Gastroesophageal sphincter (tissue), 4 donors: ENCODE results near the gene ZNF274. TPM values are rescaled to one million over a fixed set of nuclear protein-coding genes. Genes with fewer than 3 reads are reported as not detected.
"Not testable (repeated sequence)": the region's sequence is repeated elsewhere in the genome, so short reads cannot be mapped to it uniquely, and the experiment has no call there.

Experiments
- ATAC-seq: fragments of 150-250 bp; one replicate; pipeline ENCODE4 v1.9.1; 2016; ENCODE audit warnings: mild to moderate bottlenecking, moderate library complexity
- H3K27ac ChIP-seq, 4 donors: fragments of 200-600 bp; sonication (generic) in 3 of 4; 1 replicate in 3 of 4; 2 replicates in 1 of 4; pipeline ENCODE4 v1.5.1; 2016 to 2019
- H3K27me3 ChIP-seq: fragments of 200-600 bp; sonication (generic); one replicate; pipeline ENCODE4 v1.5.1; 2019
- H3K36me3 ChIP-seq, 2 donors: fragments of 200-600 bp; sonication (generic); one replicate each; pipeline ENCODE4 v1.5.1; 2019; ENCODE audit warnings: control low read depth in 1 of 2
- H3K4me1 ChIP-seq, 3 donors: fragments of 200-600 bp; sonication (generic); 1 replicate in 2 of 3; 2 replicates in 1 of 3; pipeline ENCODE4 v1.5.1; 2016 to 2019; ENCODE audit warnings: control low read depth in 2 of 3
- H3K4me3 ChIP-seq, 2 donors: fragments of 200-600 bp; sonication (generic); one replicate each; pipeline ENCODE4 v1.5.1; 2019; ENCODE audit warnings: mild to moderate bottlenecking in 1 of 2, moderate library complexity in 1 of 2
- H3K9me3 ChIP-seq, 3 donors: fragments of 200-600 bp; sonication (generic); one replicate each; pipeline ENCODE4 v1.5.1; 2017 to 2019; ENCODE audit warnings: control low read depth in 2 of 3
- EP300 ChIP-seq: sonication (generic); formaldehyde crosslinking; IDR thresholded peaks from one replicate; pipeline ENCODE4 v1.6.1; 2017; ENCODE audit warnings: antibody characterized with exemption, mild to moderate bottlenecking
- POLR2A ChIP-seq, 2 donors: fragments of 450-650 bp; IDR thresholded peaks; one replicate each; pipeline ENCODE4 v1.6.1; 2017; ENCODE audit warnings: antibody characterized with exemption in 2 of 2, mild to moderate bottlenecking in 2 of 2, moderate library complexity in 1 of 2
- POLR2AphosphoS5 ChIP-seq: sonication (generic); formaldehyde crosslinking; IDR thresholded peaks from one replicate; pipeline ENCODE4 v1.6.1; 2017; ENCODE audit warnings: antibody characterized with exemption
- WGBS, 2 donors: methylation state at CpG; one replicate each; pipeline ENCODE4 v1.1.5; 2018; ENCODE audit warnings: low coverage in 1 of 2; 5-methylcytosine and 5-hydroxymethylcytosine counted together
- total RNA-seq, 4 donors: library from RNA; depleted of rRNA; stranded (reverse); fragments of >200 nt; gene quantifications; one replicate each; pipeline ENCODE4 v1.1.0, GENCODE V29; 2016
- TF ChIP-seq, protein P1 (sequence below), 4 experiments: fragments of 200-600 bp in 2 of 4; fragments of 450-650 bp in 2 of 4; sonication (generic) in 1 of 4; IDR thresholded peaks; one replicate each; pipeline ENCODE4 v1.5.1; 2017 to 2019; ENCODE audit warnings: antibody characterized with exemption in 4 of 4, mild to moderate bottlenecking in 2 of 4, moderate library complexity in 2 of 4

ZNF274 gene
- total RNA-seq = 10 to 100 TPM; 17.0 to 23.5 (median 18.6) TPM

DNA sequence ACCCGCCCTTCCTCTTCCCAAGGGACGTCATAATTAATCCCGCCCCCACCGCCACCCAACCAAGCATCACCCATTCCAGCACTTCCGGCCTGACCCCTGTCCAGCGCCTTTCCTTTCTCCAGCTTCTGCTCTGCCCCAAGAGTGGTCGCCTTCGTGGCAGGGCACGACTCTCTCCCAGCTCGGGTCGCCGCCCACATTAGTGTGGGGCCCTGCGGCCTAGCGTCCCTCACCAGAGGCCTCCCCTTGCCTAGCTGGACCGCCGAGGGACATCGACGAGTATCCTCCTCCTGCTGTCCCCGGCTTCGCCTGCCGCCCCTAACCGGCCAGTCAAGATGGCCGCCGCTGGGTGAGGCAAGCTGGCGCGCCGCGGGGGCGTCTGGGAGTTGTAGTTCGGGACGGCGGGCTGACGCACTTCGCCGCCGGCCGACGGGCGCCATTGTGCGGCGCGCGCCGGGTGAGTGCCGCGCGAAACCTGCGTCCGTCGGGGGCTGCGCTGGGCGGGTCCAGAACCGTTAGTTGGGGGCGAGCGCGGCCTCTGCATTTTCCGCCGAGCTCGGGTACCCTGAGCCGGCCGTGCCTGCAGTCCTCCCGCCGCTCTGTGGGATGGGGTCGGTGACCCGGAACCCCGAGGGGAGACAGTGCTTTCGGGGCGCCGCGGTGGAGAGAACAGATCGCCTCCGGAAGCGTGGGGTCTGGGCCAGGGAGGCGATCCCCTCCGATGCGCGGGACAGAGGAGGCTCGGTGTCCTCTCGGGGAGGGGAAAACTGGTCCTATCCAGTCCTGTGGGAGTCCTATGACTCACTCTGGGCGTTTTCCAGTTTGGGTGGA lies at the start of gene ZNF274:
ZNF274 (plus strand) TSS at position 73 of the 828 bp plus-strand sequence. CDS start 905 bp downstream, outside the sequence.
- 0% methylated on average over 10 of the region's 80 CpGs; no CpG with 5 or more reads in 1 of the 2 donors for WGBS, 2 donors
- peak; percentile 61 for TF ChIP-seq POLR2AphosphoS5
- no peak for TF ChIP-seq EP300
- TF ChIP-seq, protein P1, sequence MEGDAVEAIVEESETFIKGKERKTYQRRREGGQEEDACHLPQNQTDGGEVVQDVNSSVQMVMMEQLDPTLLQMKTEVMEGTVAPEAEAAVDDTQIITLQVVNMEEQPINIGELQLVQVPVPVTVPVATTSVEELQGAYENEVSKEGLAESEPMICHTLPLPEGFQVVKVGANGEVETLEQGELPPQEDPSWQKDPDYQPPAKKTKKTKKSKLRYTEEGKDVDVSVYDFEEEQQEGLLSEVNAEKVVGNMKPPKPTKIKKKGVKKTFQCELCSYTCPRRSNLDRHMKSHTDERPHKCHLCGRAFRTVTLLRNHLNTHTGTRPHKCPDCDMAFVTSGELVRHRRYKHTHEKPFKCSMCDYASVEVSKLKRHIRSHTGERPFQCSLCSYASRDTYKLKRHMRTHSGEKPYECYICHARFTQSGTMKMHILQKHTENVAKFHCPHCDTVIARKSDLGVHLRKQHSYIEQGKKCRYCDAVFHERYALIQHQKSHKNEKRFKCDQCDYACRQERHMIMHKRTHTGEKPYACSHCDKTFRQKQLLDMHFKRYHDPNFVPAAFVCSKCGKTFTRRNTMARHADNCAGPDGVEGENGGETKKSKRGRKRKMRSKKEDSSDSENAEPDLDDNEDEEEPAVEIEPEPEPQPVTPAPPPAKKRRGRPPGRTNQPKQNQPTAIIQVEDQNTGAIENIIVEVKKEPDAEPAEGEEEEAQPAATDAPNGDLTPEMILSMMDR (IDR thresholded peaks at IDR 0.05) = no peak
- TF ChIP-seq POLR2A (IDR thresholded peaks at IDR 0.05) = peak; percentile 75 to 90
- H3K9me3 ChIP-seq = peaks cover 0 to 100% (median 16%) of the 10 kb centered on the region in 3 donors
- peak within 1 kb of the TSS; percentile 70 to 98 (median 96) for H3K27ac ChIP-seq
- H3K27me3 ChIP-seq = no peaks in the 10 kb centered on the region
- H3K4me3 ChIP-seq = peak within 1 kb of the TSS; percentile 40 to 91
- ATAC-seq = peak; percentile 98
- H3K4me1 ChIP-seq = peaks cover 0 to 21% (median 0%) of the 10 kb centered on the region in 3 donors
- peaks cover 0 to 74% of the 10 kb centered on the region in 2 donors for H3K36me3 ChIP-seq

DNA sequence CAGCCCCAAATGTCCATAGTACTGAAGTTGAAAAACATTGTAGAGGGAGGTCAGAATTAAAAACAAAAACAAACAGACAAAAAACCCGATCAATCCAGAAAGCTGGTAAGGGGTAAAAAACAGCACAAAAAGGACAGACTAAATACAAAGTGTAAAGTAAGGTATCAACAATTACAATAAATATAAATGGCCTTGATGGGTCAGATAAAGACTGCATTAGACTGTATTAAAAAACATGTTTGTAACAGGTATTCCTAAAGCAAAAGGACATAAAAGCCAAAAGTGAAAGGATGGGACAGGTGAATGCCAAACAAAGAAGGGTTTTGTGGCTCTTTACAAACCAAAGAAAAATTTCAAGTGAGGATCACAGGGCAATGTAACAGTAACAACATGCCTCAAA lies 48.6 kb upstream of the ZNF274 start:
- peaks cover under 1 to 100% (median 12%) of the 10 kb centered on the region in 3 donors for H3K9me3 ChIP-seq
- no peak for ATAC-seq
- TF ChIP-seq EP300 (no peak), POLR2AphosphoS5 (no peak), POLR2A (IDR thresholded peaks at IDR 0.05) (no peak)
- TF ChIP-seq, protein P1 (IDR thresholded peaks at IDR 0.05) = no peak
- peaks cover under 1 to 100% of the 10 kb centered on the region in 2 donors for H3K36me3 ChIP-seq
- H3K27ac ChIP-seq = no peak overlapping the region
- no peaks in the 10 kb centered on the region for H3K4me1 ChIP-seq
- H3K4me3 ChIP-seq = no peak overlapping the region
- H3K27me3 ChIP-seq = no peaks in the 10 kb centered on the region
- 86 to 100% methylated on average over 1 of the region's 1 CpG for WGBS, 2 donors

GRCh38 chr19:58145849-58146248 lies 37.0 kb upstream of the ZNF274 start:
- no peak for ATAC-seq
- peaks cover 0 to 58% (median 3%) of the 10 kb centered on the region in 3 donors for H3K9me3 ChIP-seq
- 95 to 100% methylated on average over 2 of the region's 3 CpGs for WGBS, 2 donors

DNA sequence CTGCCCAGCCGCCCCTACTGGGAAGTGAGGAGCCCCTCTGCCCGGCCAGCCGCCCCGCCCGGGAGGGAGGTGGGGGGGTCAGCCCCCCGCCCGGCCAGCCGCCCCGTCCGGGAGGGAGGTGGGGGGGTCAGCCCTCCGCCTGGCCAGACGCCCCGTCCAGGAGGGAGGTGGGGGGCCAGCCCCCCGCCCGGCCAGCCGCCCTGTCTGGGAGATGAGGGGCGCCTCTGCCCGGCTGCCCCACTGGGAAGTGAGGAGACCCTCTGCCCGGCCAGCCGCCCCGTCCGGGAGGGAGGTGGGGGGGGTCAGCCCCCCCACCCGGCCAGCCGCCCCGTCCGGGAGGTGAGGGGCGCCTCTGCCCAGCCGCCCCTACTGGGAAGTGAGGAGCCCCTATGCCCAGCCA lies 35.4 kb upstream of the ZNF274 start:
- not testable (repeated sequence) for ATAC-seq, H3K27ac ChIP-seq, H3K27me3 ChIP-seq, H3K4me3 ChIP-seq
- peaks cover 0 to 41% (median 0%) of the 10 kb centered on the region in 3 donors for H3K9me3 ChIP-seq
- H3K36me3 ChIP-seq = peaks cover under 1 to 28% of the 10 kb centered on the region in 2 donors
- H3K4me1 ChIP-seq = peaks cover 0 to 34% (median 4%) of the 10 kb centered on the region in 3 donors
- WGBS, 2 donors = no CpG with 5 or more reads among the region's 28 CpGs

More at GRCh38 chr19:58145849-58146248, 37.0 kb upstream of the ZNF274 start:
- Histone ChIP-seq H3K4me3 (no peak overlapping the region), H3K4me1 (peaks cover 0 to 19% (median 4%) of the 10 kb centered on the region in 3 donors), H3K27ac (no peak overlapping the region), H3K36me3 (peaks cover 6 to 45% of the 10 kb centered on the region in 2 donors), H3K27me3 (no peaks in the 10 kb centered on the region)
- TF ChIP-seq EP300 = no peak
- TF ChIP-seq POLR2AphosphoS5 = no peak
- TF ChIP-seq, protein P1 (IDR thresholded peaks at IDR 0.05) = no peak

GRCh38 chr19:58150328-58150921 lies 32.4 kb upstream of the ZNF274 start, which contains the start of gene ZNF329:
Gene ZNF329, minus strand, starts transcription at chr19:58150789. Its CDS starts 21,286 bp downstream, at chr19:58129503.
- Histone ChIP-seq H3K9me3 (peaks cover 0 to 12% (median 0%) of the 10 kb centered on the region in 3 donors), H3K27ac (peak within 1 kb of the TSS; percentile 61 to 89 (median 82)), H3K4me3 (peak within 1 kb of the TSS; percentile 87 to 92), H3K36me3 (peaks cover 0 to 10% of the 10 kb centered on the region in 2 donors), H3K27me3 (no peaks in the 10 kb centered on the region), H3K4me1 (peaks cover 0 to 59% (median 14%) of the 10 kb centered on the region in 3 donors)
- 0% methylated on average over 17 to 30 of the region's 62 CpGs for WGBS, 2 donors
- TF ChIP-seq POLR2AphosphoS5 (peak; percentile 58), EP300 (no peak), POLR2A (IDR thresholded peaks at IDR 0.05) (peak; percentile 40 to 53)
- TF ChIP-seq, protein P1 (IDR thresholded peaks at IDR 0.05) = peak in 3 of 4 experiments; percentile 10 to 32 (median 19)
- peak; percentile 50 for ATAC-seq
